Endothelial cell of umbilical vein (primary cell): ENCODE results near the gene ARPC1B. TPM values are rescaled to one million over a fixed set of nuclear protein-coding genes. Genes with fewer than 3 reads are reported as not detected.

Source experiments
- BruUV-seq: library from RNA; stranded (reverse); fragments of 400-500 nt; replicated peaks from 2 replicates; lab custom pipeline; 2021; lab: Mats Ljungman, UMichigan
- CTCF ChIA-PET: fragments of 300-600, 350-600 bp; sonication (Branson Sonifier 250); formaldehyde crosslinking; loops from one replicate; lab custom pipeline; 2021; ENCODE audit warnings: antibody characterized with exemption, inconsistent platforms; lab: Charles Lee
- POLR2A ChIA-PET: fragments of 300-600, 350-600 bp; sonication (Branson Sonifier 250); formaldehyde crosslinking; loops from one replicate; lab custom pipeline; 2021; ENCODE audit warnings: antibody characterized with exemption, inconsistent platforms; lab: Charles Lee
- DNase-seq: peaks from one replicate; pipeline ENCODE4 v3.0.0-alpha.2; 2011; ENCODE audit warnings: low read depth, low spot score
- FAIRE-seq: peaks from 2 replicates; lab custom pipeline; 2011; peaks lifted over from hg19 to GRCh38; lab: Jason Lieb, UNC
- H2AFZ ChIP-seq: 2 replicates; pipeline ENCODE4 v1.6.0; 2012; ENCODE audit warnings: low read depth, low read length, control low read depth, inconsistent platforms
- H3K27ac ChIP-seq: 2 replicates; pipeline ENCODE4 v1.5.1; 2011; ENCODE audit warnings: low read depth, mild to moderate bottlenecking, control low read depth, low read length, moderate library complexity; ENCODE audit not compliant: insufficient read depth
- H3K27me3 ChIP-seq, 2 experiments: 2 replicates each; pipeline versions ENCODE4 v1.6.0 to v1.6.1; 2011; ENCODE audit warnings: low read length in 2 of 2, mixed read lengths in 1 of 2; ENCODE audit not compliant: control insufficient read depth in 2 of 2, insufficient read depth in 2 of 2
- H3K36me3 ChIP-seq, 2 experiments: 2 replicates in 1 of 2; 3 replicates in 1 of 2; pipeline ENCODE4 v1.5.1; 2011; ENCODE audit warnings: low read length in 2 of 2, mild to moderate bottlenecking in 1 of 2, moderate library complexity in 1 of 2; ENCODE audit not compliant: control insufficient read depth in 2 of 2, insufficient read depth in 2 of 2; ENCODE audit errors: extremely low read depth in 1 of 2
- H3K4me1 ChIP-seq: 3 replicates; pipeline ENCODE4 v1.5.1; 2011; ENCODE audit warnings: mild to moderate bottlenecking, low read length; ENCODE audit not compliant: control insufficient read depth, insufficient read depth; ENCODE audit errors: extremely low read depth
- H3K4me2 ChIP-seq: 2 replicates; pipeline ENCODE4 v1.6.1; 2011; ENCODE audit warnings: low read length, control low read depth, mixed read lengths; ENCODE audit not compliant: insufficient read depth
- H3K4me3 ChIP-seq, 3 experiments: fragments of 200-600 bp in 1 of 3; sonication (generic), shearing (Covaris generic) in 1 of 3; replicated peaks in 1 of 3; 2 replicates each; pipeline ENCODE4 v1.5.1; 2011 to 2016; ENCODE audit warnings: control low read depth in 3 of 3, low read length in 3 of 3, mild to moderate bottlenecking in 2 of 3, inconsistent platforms in 1 of 3, low read depth in 1 of 3, moderate library complexity in 1 of 3; ENCODE audit not compliant: insufficient read depth in 1 of 3
- H3K79me2 ChIP-seq: 2 replicates; pipeline ENCODE4 v1.6.0; 2012; ENCODE audit warnings: low read length, inconsistent platforms; ENCODE audit not compliant: control insufficient read depth, insufficient read depth
- H3K9ac ChIP-seq: replicated peaks from 2 replicates; pipeline ENCODE3; 2011; ENCODE audit warnings: low read length, control low read depth; ENCODE audit not compliant: insufficient read depth; ENCODE audit errors: extremely low read depth
- H3K9me1 ChIP-seq: replicated peaks from 3 replicates; pipeline ENCODE4 v1.6.0; 2011; ENCODE audit warnings: mild to moderate bottlenecking, low read length; ENCODE audit not compliant: control insufficient read depth, insufficient read depth; ENCODE audit errors: extremely low read depth
- H3K9me3 ChIP-seq: replicated peaks from 2 replicates; pipeline ENCODE4 v1.5.1; 2012; ENCODE audit warnings: low read length, inconsistent platforms; ENCODE audit not compliant: control insufficient read depth, insufficient read depth
- H4K20me1 ChIP-seq: replicated peaks from 2 replicates; pipeline ENCODE3; 2011; ENCODE audit warnings: mild to moderate bottlenecking, low read length; ENCODE audit not compliant: control insufficient read depth, insufficient read depth; ENCODE audit errors: extremely low read depth
- EZH2 ChIP-seq: IDR thresholded peaks from 2 replicates; pipeline ENCODE4 v1.6.1; 2012; ENCODE audit warnings: borderline replicate concordance, low read depth, mild to moderate bottlenecking, moderate library complexity, low read length, inconsistent platforms; ENCODE audit not compliant: severe bottlenecking
- FOS ChIP-seq: IDR thresholded peaks from 2 replicates; pipeline ENCODE4 v1.6.1; 2011; ENCODE audit warnings: mild to moderate bottlenecking, low read length, moderate library complexity, borderline replicate concordance; ENCODE audit not compliant: insufficient read depth
- GATA2 ChIP-seq: IDR thresholded peaks from 2 replicates; pipeline ENCODE4 v1.7.0; 2011; ENCODE audit warnings: low read depth, mild to moderate bottlenecking, moderate library complexity, mixed read lengths, low read length; ENCODE audit not compliant: insufficient read length, insufficient read depth
- JUN ChIP-seq: IDR thresholded peaks from 2 replicates; pipeline ENCODE4 v1.6.1; 2011; ENCODE audit warnings: borderline replicate concordance, low read depth; ENCODE audit not compliant: insufficient read length, insufficient read depth
- MYC ChIP-seq: IDR thresholded peaks from one replicate; pipeline ENCODE4 v1.6.1; 2011; ENCODE audit warnings: mild to moderate bottlenecking, low read depth, low read length
- POLR2A ChIP-seq: IDR thresholded peaks from 2 replicates; pipeline ENCODE4 v1.6.1; 2012; ENCODE audit warnings: low read depth, mild to moderate bottlenecking, control low read depth, low read length
- POLR2AphosphoS5 ChIP-seq: IDR thresholded peaks from 2 replicates; pipeline ENCODE4 v1.6.1; 2012; ENCODE audit warnings: low read depth, mild to moderate bottlenecking, control low read depth, low read length, moderate library complexity; ENCODE audit not compliant: insufficient read depth
- dilution Hi-C: fragments of 300-500 bp; cut with MboI; formaldehyde crosslinking; loops from one replicate; pipeline ENCODE4 v1.15.0; 2019; ENCODE audit warnings: low sequenced_read_pairs; ENCODE audit not compliant: extremely low pct_ligation_motif_present
- intact Hi-C: fragments of 100-400 bp; cut with micrococcal nuclease; formaldehyde crosslinking; loops from one replicate; pipeline ENCODE4 v1.10.0; 2022
- polyA plus RNA-seq, 4 experiments: library from polyadenylated mRNA; depleted of rRNA in 3 of 4; stranded (reverse) in 3 of 4; unstranded in 1 of 4; fragments of >200 nt; gene quantifications; 2 replicates each; pipeline versions ENCODE4 v1.2.1 to v1.2.3, GENCODE V29; 2011 to 2012; ENCODE audit warnings: missing spikeins in 1 of 4
- total RNA-seq: library from RNA; stranded (reverse); gene quantifications from 2 replicates; pipeline ENCODE4 v1.2.3, GENCODE V29; 2021
- TF ChIP-seq, protein P1 (sequence below): IDR thresholded peaks from 2 replicates; pipeline ENCODE4 v1.6.1; 2011; ENCODE audit not compliant: insufficient read depth, insufficient read length
- TF ChIP-seq, protein P2 (sequence below), 2 donors: IDR thresholded peaks; 1 replicate in 1 of 2; 2 replicates in 1 of 2; pipeline ENCODE4 v1.5.1; 2011; ENCODE audit warnings: low read length in 2 of 2, mild to moderate bottlenecking in 2 of 2, moderate library complexity in 2 of 2, control low read depth in 1 of 2, inconsistent platforms in 1 of 2, low read depth in 1 of 2; ENCODE audit not compliant: insufficient read depth in 1 of 2; ENCODE audit errors: extremely low read depth in 1 of 2

ARPC1B gene
- total and polyA plus RNA-seq, 2 donors (not counting 3 experiments of a cell fraction or from before 2014, with no cell fraction given) = 232 to 831 TPM

DNA sequence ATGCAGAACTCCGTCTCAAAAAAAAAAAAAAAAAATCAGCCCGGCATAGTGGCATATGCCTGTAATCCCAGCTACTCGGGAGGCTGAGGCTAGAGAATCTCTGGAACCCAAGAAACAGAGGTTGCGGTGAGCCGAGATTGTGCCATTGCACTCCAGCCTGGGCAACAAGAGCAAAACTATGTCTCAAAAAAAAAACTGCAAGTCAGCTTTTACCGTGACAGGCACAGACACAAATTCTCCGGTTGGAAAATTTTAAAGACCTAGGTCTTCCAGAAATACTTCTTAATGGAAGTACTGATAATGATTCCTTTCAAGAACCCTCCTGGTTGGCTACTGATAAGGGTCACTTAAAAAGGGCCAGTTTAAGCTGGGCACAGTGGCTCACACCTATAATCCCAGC is 19.4 kb upstream of the ARPC1B start:
- dilution Hi-C loops (no loop called here), intact Hi-C loops (no loop called here)
- Histone ChIP-seq H2AFZ (no peak overlapping the region), H3K9ac (no peak overlapping the region), H3K9me1 (no peaks in the 10 kb centered on the region), H3K27me3 (no peaks in the 10 kb centered on the region), H3K4me3 (no peak overlapping the region), H3K4me2 (no peak overlapping the region), H3K4me1 (no peaks in the 10 kb centered on the region), H3K79me2 (no peaks in the 10 kb centered on the region), H3K36me3 (peaks cover 21 to 42% of the 10 kb centered on the region in 2 experiments), H3K9me3 (no peaks in the 10 kb centered on the region), H4K20me1 (no peaks in the 10 kb centered on the region), H3K27ac (no peak overlapping the region)
- ChIA-PET CTCF (no interaction called here), POLR2A (no interaction called here)
- no peak for FAIRE-seq
- BruUV-seq = no TSS peak
- TF ChIP-seq POLR2A (no peak), MYC (no peak), POLR2AphosphoS5 (no peak), FOS (no peak), EZH2 (no peak), GATA2 (no peak), JUN (no peak)
- TF ChIP-seq, protein P1, sequence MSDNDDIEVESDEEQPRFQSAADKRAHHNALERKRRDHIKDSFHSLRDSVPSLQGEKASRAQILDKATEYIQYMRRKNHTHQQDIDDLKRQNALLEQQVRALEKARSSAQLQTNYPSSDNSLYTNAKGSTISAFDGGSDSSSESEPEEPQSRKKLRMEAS = no peak
- TF ChIP-seq, protein P2, sequence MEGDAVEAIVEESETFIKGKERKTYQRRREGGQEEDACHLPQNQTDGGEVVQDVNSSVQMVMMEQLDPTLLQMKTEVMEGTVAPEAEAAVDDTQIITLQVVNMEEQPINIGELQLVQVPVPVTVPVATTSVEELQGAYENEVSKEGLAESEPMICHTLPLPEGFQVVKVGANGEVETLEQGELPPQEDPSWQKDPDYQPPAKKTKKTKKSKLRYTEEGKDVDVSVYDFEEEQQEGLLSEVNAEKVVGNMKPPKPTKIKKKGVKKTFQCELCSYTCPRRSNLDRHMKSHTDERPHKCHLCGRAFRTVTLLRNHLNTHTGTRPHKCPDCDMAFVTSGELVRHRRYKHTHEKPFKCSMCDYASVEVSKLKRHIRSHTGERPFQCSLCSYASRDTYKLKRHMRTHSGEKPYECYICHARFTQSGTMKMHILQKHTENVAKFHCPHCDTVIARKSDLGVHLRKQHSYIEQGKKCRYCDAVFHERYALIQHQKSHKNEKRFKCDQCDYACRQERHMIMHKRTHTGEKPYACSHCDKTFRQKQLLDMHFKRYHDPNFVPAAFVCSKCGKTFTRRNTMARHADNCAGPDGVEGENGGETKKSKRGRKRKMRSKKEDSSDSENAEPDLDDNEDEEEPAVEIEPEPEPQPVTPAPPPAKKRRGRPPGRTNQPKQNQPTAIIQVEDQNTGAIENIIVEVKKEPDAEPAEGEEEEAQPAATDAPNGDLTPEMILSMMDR (IDR thresholded peaks at IDR 0.05; ENCODE audit: extremely low read depth in 1 of 2, insufficient read depth in 1 of 2, low read depth in 1 of 2, low read length in 2 of 2) = no peak
- DNase-seq = no peak
